ENCODE data around the gene SALL1. TPM values are rescaled to one million over a fixed set of nuclear protein-coding genes. Genes with fewer than 3 reads are reported as not detected.

The SALL1 gene
- total RNA-seq, 1 experiment from 2014 or later = not detected

DNA sequence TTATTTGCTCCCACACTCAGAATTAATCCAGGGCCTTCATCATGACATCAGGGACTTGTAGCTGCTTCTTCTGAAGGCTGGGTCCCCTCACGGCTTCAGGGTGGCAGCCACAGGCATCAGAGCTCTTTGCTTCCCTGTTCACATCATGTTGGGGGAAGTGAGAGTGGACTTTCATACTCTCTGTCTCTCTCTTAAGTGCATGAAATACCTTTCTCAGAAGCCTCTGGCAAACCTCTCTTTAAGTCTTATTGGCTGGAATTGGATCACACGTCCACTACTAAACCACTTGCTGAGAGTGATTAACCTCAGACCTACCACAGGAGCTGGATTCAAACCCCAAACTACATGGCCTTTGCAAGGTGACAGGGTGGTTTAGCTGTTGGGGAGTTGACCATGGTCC is 17.7 kb upstream of the SALL1 start:
- intact Hi-C loops (cut with micrococcal nuclease) = no loop called here
- no TSS peak for BruUV-seq (replicated peaks)
- no peaks in the 10 kb centered on the region for H3K27me3 ChIP-seq (ENCODE audit: low read length)
- no peaks in the 10 kb centered on the region for H3K36me3 ChIP-seq (ENCODE audit: low read depth, low read length)
- H3K27ac ChIP-seq (ENCODE audit: low read length) = no peak overlapping the region
- POLR2A ChIA-PET (ENCODE audit: unreplicated experiment) = no interaction called here
- no peak overlapping the region for H3K9ac ChIP-seq (ENCODE audit: low read length)
- no peak overlapping the region for H2AFZ ChIP-seq (ENCODE audit: low read length)
- no peaks in the 10 kb centered on the region for H3K9me3 ChIP-seq (ENCODE audit: low read length)
- H3K79me2 ChIP-seq (ENCODE audit: low read length) = no peaks in the 10 kb centered on the region
- no peak overlapping the region for H3K4me3 ChIP-seq (ENCODE audit: low read length)
- TF ChIP-seq, protein P1, sequence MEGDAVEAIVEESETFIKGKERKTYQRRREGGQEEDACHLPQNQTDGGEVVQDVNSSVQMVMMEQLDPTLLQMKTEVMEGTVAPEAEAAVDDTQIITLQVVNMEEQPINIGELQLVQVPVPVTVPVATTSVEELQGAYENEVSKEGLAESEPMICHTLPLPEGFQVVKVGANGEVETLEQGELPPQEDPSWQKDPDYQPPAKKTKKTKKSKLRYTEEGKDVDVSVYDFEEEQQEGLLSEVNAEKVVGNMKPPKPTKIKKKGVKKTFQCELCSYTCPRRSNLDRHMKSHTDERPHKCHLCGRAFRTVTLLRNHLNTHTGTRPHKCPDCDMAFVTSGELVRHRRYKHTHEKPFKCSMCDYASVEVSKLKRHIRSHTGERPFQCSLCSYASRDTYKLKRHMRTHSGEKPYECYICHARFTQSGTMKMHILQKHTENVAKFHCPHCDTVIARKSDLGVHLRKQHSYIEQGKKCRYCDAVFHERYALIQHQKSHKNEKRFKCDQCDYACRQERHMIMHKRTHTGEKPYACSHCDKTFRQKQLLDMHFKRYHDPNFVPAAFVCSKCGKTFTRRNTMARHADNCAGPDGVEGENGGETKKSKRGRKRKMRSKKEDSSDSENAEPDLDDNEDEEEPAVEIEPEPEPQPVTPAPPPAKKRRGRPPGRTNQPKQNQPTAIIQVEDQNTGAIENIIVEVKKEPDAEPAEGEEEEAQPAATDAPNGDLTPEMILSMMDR (conservative IDR thresholded peaks at IDR 0.05; ENCODE audit: low read depth, low read length) = no peak
- TF ChIP-seq EZH2 (IDR thresholded peaks at IDR 0.05; ENCODE audit: low read length, unreplicated experiment) = no peak
- no peak for TF ChIP-seq EZH2phosphoT487 (IDR thresholded peaks at IDR 0.05; ENCODE audit: borderline replicate concordance, low read length)
- ATAC-seq (no peak), DNase-seq (no peak)
- CTCF ChIA-PET = no interaction called here
- no peaks in the 10 kb centered on the region for H3F3A ChIP-seq (ENCODE audit: low read length, unreplicated experiment)
- no peaks in the 10 kb centered on the region for H4K20me1 ChIP-seq (ENCODE audit: low read length)
- no peak overlapping the region for H3K4me2 ChIP-seq (ENCODE audit: low read length)
- H3K9me2 ChIP-seq (replicated peaks; ENCODE audit: low read length) = no peaks in the 10 kb centered on the region
- H3K4me1 ChIP-seq (ENCODE audit: insufficient read depth, low read length) = no peaks in the 10 kb centered on the region

DNA sequence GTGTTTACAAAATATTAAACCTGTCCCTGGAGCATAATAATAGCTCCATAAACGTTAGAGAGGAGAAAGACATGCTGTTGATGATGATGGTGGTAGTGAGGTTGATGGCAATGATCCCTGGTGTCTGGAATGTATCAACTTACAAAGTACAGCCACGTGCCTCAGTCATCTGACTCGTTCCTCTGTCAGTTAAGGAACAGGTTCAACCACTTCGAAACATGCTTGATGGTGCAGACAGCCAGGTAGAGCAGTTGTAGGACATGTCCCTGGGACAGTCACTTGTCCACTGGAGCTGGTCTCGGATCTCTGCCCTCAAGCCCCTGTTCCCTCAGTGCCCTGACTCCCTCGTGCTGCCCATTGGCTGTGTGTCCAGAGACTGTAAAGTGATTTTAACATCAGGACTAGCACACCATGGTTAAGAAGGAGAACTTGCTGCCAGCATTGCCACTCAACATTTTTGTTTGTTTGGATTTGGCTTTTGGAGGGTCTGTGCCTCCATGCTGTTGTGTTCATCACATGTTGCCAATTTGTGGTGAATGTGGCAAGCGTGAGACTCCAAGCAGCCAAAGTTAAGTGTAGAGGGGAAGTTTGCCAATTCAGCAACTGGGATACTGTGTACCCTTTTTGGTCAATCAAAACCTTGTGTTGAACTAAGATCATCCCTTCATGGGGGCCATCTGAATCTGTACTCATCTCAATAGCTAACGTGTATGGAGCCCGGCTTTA is 16.3 kb upstream of the SALL1 start:
- H3K9me3 ChIP-seq (ENCODE audit: low read length) = no peaks in the 10 kb centered on the region
- ATAC-seq = no peak
- H3K9me2 ChIP-seq (replicated peaks; ENCODE audit: low read length) = no peaks in the 10 kb centered on the region
- ChIA-PET POLR2A (ENCODE audit: unreplicated experiment) (no interaction called here), CTCF (no interaction called here)
- no peaks in the 10 kb centered on the region for H3F3A ChIP-seq (ENCODE audit: low read length, unreplicated experiment)
- H3K27me3 ChIP-seq (ENCODE audit: low read length) = no peaks in the 10 kb centered on the region
- H3K4me3 ChIP-seq (ENCODE audit: low read length) = no peak overlapping the region
- H3K9ac ChIP-seq (ENCODE audit: low read length) = no peak overlapping the region
- H3K4me1 ChIP-seq (ENCODE audit: insufficient read depth, low read length) = no peaks in the 10 kb centered on the region
- no peaks in the 10 kb centered on the region for H3K36me3 ChIP-seq (ENCODE audit: low read depth, low read length)
- no peak overlapping the region for H3K4me2 ChIP-seq (ENCODE audit: low read length)
- DNase-seq = no peak
- H3K79me2 ChIP-seq (ENCODE audit: low read length) = no peaks in the 10 kb centered on the region
- TF ChIP-seq, protein P1 (conservative IDR thresholded peaks at IDR 0.05; ENCODE audit: low read depth, low read length) = no peak
- no peak for TF ChIP-seq EZH2 (IDR thresholded peaks at IDR 0.05; ENCODE audit: low read length, unreplicated experiment)
- no peak for TF ChIP-seq EZH2phosphoT487 (IDR thresholded peaks at IDR 0.05; ENCODE audit: borderline replicate concordance, low read length)
- no peak overlapping the region for H3K27ac ChIP-seq (ENCODE audit: low read length)
- intact Hi-C loops (cut with micrococcal nuclease) = no loop called here
- no peak overlapping the region for H2AFZ ChIP-seq (ENCODE audit: low read length)
- no TSS peak for BruUV-seq (replicated peaks)
- H4K20me1 ChIP-seq (ENCODE audit: low read length) = no peaks in the 10 kb centered on the region

- CTCF ChIA-PET = no interaction called here
- BruUV-seq (replicated peaks) = no TSS peak
- intact Hi-C loops (cut with micrococcal nuclease) = no loop called here
Measured at GRCh38 chr16:51166541-51166940, 15.5 kb upstream of the SALL1 start.

More at GRCh38 chr16:51166541-51166940, 15.5 kb upstream of the SALL1 start:
- H3K9me2 ChIP-seq (replicated peaks; ENCODE audit: low read length) = no peaks in the 10 kb centered on the region
- POLR2A ChIA-PET (ENCODE audit: unreplicated experiment) = no interaction called here
- no peaks in the 10 kb centered on the region for H3K9me3 ChIP-seq (ENCODE audit: low read length)
- no peaks in the 10 kb centered on the region for H3K36me3 ChIP-seq (ENCODE audit: low read depth, low read length)
- no peaks in the 10 kb centered on the region for H3F3A ChIP-seq (ENCODE audit: low read length, unreplicated experiment)
- DNase-seq = no peak
- ATAC-seq = no peak
- no peak overlapping the region for H2AFZ ChIP-seq (ENCODE audit: low read length)
- H3K9ac ChIP-seq (ENCODE audit: low read length) = no peak overlapping the region
- H3K79me2 ChIP-seq (ENCODE audit: low read length) = no peaks in the 10 kb centered on the region
- no peaks in the 10 kb centered on the region for H3K27me3 ChIP-seq (ENCODE audit: low read length)
- no peak overlapping the region for H3K4me2 ChIP-seq (ENCODE audit: low read length)
- TF ChIP-seq EZH2 (IDR thresholded peaks at IDR 0.05; ENCODE audit: low read length, unreplicated experiment) = no peak
- no peak for TF ChIP-seq EZH2phosphoT487 (IDR thresholded peaks at IDR 0.05; ENCODE audit: borderline replicate concordance, low read length)
- TF ChIP-seq, protein P1 (conservative IDR thresholded peaks at IDR 0.05; ENCODE audit: low read depth, low read length) = no peak
- H3K27ac ChIP-seq (ENCODE audit: low read length) = no peak overlapping the region
- H3K4me3 ChIP-seq (ENCODE audit: low read length) = no peak overlapping the region
- no peaks in the 10 kb centered on the region for H3K4me1 ChIP-seq (ENCODE audit: insufficient read depth, low read length)
- no peaks in the 10 kb centered on the region for H4K20me1 ChIP-seq (ENCODE audit: low read length)

All from PC-3 (cell line).